H1 (cell line): ENCODE results near the gene CDON. TPM values are rescaled to one million over a fixed set of nuclear protein-coding genes. Genes with fewer than 3 reads are reported as not detected.

ENCODE experiments used
- CBX8 ChIP-seq: fragments of 300-800, 300-1000 bp; sonication (generic); IDR thresholded peaks from 2 replicates; pipeline ENCODE4 v1.7.1; 2016; ENCODE audit warnings: low read depth, low read length, borderline replicate concordance
- CEBPB ChIP-seq: IDR thresholded peaks from 2 replicates; pipeline ENCODE4 v1.6.1; 2012; ENCODE audit warnings: low read depth, low read length
- CHD2 ChIP-seq: IDR thresholded peaks from 2 replicates; pipeline ENCODE4 v1.6.1; 2012; ENCODE audit warnings: low read length, improper control_type of control experiment
- CHD7 ChIP-seq: fragments of 300-600 bp; sonication (generic); IDR thresholded peaks from 2 replicates; pipeline ENCODE4 v1.7.1; 2012; ENCODE audit warnings: low read length, moderate library complexity, mild to moderate bottlenecking, inconsistent platforms; ENCODE audit not compliant: insufficient replicate concordance
- TBP ChIP-seq: IDR thresholded peaks from 2 replicates; pipeline ENCODE4 v1.6.1; 2011; ENCODE audit warnings: low read depth, low read length, improper control_type of control experiment
- polyA plus RNA-seq, 7 experiments: library from polyadenylated mRNA; depleted of rRNA in 3 of 7; stranded (reverse) in 5 of 7; unstranded in 2 of 7; fragments of >200 nt in 5 of 7; fragments of 200-250 nt in 2 of 7; gene quantifications; 1 replicate in 5 of 7; 2 replicates in 1 of 7; 4 replicates in 1 of 7; pipeline versions ENCODE4 v1.2.1 to v1.2.3, GENCODE V29; 2011 to 2013; ENCODE audit warnings: missing spikeins in 2 of 7, mixed read lengths in 2 of 7
- total RNA-seq: library from RNA; stranded (reverse); fragmentation: NEBNext Ultra II Directional; extraction: Animal tissue kit (Norgen Biotek cat#: 25700); gene quantifications from 2 replicates; pipeline ENCODE4 v1.2.1, GENCODE V29; 2021
- TF ChIP-seq, protein P1 (sequence below): IDR thresholded peaks from 2 replicates; pipeline ENCODE4 v1.6.1; 2011; ENCODE audit warnings: low read length, improper control_type of control experiment

Gene CDON
- total and polyA plus RNA-seq, 2 of the 8 experiments (the other 6 are each of a cell fraction or from before 2014, with no cell fraction given), result 11.0 to 32.5 TPM

DNA sequence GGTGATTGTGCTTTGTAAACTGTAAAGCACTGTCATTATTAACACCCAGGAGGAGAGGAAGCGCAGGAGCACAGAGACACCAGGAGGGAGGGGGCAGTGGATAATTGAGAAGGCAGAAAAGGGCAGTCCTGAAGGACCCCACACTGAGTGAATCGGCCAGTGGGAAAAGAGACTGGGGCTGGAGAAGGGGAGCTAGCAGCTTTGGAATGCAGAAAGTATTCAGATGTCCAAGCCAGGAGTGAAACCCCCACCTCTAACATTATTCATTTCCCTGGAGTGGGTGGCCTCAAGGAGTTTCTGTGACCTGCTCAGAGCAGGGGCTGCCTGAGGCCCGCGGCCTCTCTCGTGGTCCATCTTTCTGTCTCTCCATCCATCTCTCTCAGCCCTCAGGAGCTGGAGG lies 38.0 kb upstream of the CDON start (continued):
- no peak for TF ChIP-seq CHD2
- no peak for TF ChIP-seq CHD7
- no peak for TF ChIP-seq CBX8
- TF ChIP-seq CEBPB, result no peak
- TF ChIP-seq TBP, result no peak
- TF ChIP-seq, protein P1, sequence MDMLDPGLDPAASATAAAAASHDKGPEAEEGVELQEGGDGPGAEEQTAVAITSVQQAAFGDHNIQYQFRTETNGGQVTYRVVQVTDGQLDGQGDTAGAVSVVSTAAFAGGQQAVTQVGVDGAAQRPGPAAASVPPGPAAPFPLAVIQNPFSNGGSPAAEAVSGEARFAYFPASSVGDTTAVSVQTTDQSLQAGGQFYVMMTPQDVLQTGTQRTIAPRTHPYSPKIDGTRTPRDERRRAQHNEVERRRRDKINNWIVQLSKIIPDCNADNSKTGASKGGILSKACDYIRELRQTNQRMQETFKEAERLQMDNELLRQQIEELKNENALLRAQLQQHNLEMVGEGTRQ, result no peak
